Ramos (cell line): ENCODE results near the gene ITFG1.
"Not testable (repeated sequence)": the region's sequence is repeated elsewhere in the genome, so short reads cannot be mapped to it uniquely, and the experiment has no call there.

Source experiments
- in situ Hi-C: fragments of 300-500 bp; cut with MboI; formaldehyde crosslinking; loops from one replicate; pipeline ENCODE4 v1.14.3; 2022; ENCODE audit warnings: low sequenced_read_pairs; ENCODE audit not compliant: unreplicated experiment

ITFG1 gene

DNA sequence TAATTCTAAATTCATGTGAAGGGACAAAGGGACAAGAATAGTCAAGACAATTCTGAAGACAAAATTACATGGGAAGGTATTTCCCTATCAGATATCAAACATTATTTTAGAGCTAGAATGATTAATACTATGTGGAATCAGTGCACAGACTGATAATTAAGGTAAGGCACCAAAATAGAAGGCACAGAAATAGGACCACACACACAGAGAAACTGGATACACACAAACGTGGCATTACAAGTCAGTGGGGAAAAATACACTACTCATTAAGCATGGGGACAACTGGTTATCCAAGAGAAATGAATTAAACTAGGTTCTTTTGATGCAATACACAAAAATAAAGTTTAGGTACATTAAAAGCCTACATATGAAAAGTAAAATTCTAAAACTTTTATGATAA is 184.3 kb downstream of the ITFG1 start:
- in situ Hi-C loops = no loop called here

DNA sequence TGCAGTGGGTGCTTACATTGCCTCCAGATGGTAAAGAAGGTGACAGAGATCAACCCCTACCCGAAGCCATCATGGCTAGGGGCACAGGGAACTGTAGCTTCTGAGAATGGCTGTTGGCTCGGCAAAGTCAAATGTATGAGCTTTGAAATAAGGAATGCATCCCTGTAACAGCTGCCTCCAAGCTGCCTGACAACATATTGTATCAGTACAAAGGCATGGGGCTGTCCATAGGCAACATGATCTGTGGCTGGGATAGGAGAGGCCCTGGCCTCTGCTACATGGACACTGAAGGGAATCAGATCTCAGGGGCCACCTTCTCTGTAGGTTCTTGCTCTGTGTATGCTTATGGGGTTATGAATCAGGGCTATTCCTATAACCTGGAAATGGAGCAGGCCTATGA is 197.9 kb downstream of the ITFG1 start:
- in situ Hi-C loops = no loop called here

DNA sequence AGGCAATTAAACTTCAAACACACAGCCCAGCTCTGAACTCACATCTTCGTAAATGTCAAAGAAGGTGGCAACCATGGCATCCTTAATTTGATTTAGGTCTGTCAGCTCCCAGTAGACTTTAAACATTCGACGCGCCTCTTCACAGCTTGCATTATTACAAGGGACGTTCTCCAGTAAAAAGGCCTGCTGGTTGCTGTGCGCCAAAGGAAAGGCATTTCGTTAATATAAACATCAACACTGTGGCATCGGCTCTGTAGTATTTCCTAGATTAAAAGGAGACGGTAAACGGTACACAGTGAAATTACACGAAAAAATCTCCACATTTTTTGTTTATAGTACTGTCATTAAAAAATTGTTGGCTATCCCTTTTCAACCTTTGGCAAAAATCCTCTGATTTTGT is 200.4 kb downstream of the ITFG1 start:
- in situ Hi-C loops = no loop called here

DNA sequence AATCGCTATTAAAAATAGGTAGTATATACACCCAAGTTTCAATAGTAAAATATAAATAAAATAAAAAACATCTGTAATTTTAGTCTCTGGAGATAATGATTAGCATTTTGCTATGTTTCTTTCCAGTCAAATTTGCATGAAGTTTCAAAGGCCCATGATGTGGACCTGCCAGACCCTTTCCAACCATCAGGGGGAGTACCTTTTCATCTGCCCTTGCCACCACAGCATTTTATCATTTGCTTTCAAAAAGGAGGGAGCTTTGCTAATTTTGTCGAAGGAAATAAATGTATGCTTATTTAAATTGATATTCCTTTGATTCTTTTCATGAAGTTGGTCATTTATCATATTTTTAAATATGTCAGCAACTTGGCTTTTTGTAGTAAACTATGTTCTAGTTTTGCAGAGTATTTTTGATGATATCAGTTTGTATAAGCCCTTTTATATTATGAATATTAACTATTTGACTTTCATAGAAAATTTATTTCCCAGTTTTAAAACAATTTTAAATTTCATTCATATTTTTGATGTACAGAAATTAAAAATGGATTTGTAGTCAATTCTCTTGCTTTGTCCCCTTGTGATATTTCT is 201.9 kb downstream of the ITFG1 start:
- in situ Hi-C loops = no loop called here

DNA sequence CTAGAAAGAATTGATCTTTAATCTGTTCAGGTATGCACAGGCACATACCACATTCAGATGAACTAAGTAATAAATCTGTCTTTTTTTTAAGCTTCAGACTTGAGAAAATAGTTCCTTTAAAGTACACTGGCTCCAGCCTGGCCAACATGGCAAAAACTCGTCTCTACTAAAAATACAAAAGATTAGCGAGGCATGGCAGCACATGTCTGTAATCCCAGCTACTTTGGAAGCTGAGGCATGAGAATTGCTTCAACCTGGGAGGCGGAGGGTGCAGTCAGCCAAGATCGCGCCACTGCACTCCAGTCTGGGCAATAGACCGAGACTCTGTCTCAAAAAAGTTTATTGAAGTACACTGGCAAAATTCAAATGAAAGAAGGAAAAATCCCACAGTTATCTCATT is 206.1 kb downstream of the ITFG1 start:
- in situ Hi-C loops = no loop called here

DNA sequence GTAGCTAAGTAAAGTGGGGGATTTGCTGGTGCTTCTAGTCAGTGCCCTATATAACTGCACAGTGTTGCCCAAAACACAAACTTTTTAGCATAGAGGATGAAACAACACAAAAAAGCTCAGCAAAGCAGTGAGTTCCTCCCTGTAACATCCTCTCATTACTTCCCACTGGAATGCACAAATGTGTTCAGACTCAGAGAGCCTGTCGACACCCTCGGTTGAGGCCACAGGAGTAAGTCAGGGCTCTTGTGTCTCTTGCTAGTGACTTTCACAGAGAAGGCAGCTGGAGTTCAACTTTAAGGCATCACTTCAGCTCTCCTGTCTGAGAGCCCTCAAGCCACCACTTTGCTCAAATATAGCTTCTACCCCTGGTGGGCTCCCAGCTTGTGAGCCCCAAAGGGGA is 209.9 kb downstream of the ITFG1 start:
- in situ Hi-C loops = no loop called here

DNA sequence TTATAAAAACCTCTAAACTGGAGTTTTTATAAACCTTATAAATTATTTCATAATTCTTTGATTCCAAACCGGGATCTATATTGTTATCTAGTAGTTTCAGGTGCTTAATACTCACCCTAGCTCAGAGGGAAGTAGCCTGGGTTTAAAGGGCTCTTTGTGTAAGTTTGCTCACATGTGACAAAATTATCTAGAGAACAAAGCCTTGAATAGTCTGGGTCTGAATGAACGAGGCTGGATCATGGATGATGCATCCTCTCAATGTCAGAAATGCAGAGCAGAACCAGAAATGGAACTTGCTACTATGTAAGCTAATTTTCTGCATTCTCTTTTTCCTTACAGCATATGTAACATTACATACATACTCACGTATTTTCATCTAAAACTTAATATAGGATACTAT is 213.2 kb downstream of the ITFG1 start:
- in situ Hi-C loops = no loop called here

DNA sequence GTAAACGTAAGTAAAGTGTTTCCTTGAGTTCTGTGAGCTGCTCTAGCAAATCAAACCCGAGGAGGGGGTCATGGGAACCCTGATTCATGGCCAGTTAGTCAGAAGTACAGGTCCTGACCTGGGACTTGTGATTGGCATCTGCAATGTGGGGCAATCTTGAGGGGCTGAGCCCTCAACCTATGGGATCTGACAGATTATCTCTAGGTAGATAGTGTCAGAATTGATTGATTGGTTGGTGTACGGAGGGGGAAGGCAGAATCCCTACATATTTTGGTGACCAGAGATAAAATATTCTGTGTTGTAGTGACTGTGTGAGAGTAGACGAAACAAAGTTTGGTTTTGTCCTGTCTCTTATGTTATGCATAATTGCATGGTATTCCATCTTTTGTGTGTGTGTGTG is 216.7 kb downstream of the ITFG1 start:
- in situ Hi-C loops = no loop called here

DNA sequence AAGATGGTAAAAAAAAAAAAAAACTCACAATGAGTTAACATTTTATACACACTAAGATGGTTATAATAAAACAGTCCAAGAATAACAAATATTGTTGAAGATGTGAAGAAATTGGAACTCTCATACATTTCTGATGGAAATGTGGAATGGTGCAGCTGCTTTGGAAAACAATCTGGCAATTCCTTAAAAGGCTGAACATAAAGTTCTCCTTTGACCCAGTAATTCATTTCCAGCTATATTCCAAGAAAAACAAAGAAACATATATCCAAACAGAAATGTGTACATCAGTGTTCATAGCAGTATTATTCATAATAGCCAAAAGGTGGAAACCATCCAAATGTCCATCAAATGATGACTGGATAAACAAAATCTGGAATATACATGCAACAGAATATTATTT is 219.8 kb downstream of the ITFG1 start:
- in situ Hi-C loops = no loop called here

DNA sequence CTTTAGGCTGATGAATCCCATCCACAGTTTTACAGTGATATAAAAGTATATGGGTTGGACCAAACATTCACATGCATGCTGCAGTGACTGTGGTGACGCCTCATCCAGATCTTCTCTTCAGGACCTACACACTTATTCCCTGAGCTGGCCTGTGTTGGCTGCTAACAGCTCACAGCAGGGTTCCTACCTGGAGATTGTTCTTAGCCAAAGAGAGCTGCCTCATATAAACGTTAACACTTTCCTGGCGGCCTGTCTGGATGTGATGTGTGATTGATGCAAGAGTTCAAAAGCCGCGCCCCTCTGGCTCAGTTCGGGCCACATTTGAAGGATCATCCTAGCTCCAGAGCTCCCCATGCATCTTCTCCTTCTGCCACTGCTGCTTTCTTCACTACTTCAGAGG is 224.1 kb downstream of the ITFG1 start:
- in situ Hi-C loops = no loop called here

DNA sequence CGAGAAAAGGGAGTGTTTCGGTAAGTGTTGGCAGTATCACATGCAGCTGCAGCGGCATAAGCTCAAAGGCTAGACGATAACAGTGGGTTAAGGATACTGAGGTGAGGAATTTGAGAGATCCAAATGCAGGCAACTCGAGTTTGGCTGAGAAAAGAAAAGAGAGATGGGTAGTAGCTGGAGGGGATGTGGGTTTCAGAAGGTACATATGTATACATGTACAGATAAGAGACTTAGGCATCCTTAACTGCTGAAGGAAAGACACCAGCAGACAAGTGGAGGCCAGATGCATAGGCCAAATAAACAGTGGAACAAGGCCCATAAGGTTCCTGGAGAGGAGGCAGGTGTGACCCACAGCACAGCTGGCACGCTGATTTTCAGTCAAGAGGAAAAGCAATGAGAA is 230.6 kb downstream of the ITFG1 start:
- in situ Hi-C loops = no loop called here

DNA sequence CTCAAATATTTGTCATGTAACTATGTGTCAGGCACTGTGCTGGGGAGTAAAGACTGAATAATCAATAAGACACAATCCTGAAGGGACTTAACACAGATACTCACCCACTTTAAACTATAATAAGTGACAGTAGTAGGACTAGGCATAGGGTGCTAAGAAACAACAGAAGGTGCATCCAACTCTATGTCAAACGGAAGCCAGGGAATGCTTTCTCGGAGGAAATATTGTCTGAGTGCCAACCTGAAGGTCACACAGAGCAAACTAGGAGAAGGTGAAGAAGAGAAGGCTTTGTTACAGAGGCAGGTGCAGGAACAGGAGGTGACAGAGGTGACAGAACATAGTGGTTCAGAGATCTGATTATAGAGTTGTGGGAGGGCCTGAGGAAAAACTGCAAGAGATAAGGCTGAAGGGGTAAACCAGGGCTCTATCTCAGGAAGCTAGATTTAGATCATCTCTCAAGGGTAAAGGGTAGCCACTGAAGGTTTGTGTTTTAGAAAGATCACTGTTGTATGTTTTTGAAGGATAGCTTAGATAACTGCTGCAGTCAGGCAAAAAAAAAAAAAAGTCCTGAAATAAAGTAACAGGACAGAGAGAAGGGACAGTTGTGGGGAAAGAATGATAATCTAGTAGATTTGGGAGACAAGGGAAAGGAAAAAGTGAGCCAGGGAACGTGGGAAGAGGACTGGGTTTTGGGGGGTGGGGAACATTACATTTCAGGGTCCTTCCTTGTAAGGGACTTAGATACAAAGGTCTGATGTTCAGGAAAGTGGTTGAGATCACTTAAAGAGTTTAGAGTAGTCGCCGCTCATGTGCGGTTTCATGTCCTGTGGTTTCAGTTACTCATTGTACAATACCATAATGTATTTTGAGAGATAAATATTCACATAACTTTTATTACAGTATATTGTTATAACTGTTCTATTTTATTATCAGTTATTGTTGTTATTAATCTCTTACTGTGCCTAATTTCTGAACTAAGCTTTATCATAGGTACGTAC is 231.5 kb downstream of the ITFG1 start:
- in situ Hi-C loops = no loop called here

DNA sequence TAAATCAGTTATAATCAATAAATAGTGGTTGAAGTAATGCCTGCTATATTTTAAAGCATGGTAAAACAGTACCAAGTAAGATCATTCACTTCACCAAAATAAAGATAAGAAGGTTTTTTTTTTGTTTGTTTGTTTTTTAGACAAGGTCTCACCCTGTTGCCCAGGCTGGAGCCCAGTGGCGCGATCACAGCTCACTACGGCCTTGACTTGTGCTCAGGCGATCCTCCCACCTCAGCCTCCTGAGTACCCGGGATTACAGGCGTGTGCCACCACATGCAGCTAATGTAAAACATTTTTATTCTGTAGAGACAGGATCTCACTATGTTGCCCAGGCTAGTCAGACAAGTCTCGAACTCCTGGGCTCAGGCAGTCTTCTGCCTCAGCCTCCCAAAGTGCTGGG is 232.6 kb downstream of the ITFG1 start:
- in situ Hi-C loops = no loop called here

DNA sequence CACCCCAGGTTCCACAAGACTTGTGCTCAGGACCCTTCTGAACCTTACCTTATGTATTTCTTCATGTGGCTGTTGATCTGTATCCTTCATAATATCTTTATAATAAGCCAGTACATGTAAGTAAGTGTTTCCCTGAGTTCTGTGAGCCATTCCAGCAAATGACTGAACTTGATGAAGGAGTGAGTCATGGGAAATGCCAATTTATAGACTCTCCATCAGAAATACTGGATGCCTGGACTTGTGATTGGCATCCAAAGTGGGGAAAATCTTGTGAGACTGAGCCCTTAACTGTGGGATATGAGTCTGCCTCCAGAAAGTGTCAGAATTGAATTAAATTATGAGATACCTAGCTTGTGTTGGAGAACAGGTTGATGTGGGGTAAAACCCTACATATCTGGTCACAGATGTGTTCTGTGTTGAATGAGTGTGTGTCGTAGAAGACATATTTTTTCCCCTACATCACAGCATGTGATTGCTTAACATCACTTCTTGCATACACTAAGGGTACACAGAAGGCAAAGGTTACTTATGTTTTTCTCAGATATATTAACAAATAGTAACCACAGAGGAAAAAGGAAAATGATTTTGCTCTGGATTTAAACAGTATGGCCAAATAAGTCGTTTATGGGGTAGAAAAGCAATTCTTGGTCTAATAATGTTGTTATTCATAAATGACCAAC is 247.0 kb downstream of the ITFG1 start:
- in situ Hi-C loops = no loop called here

DNA sequence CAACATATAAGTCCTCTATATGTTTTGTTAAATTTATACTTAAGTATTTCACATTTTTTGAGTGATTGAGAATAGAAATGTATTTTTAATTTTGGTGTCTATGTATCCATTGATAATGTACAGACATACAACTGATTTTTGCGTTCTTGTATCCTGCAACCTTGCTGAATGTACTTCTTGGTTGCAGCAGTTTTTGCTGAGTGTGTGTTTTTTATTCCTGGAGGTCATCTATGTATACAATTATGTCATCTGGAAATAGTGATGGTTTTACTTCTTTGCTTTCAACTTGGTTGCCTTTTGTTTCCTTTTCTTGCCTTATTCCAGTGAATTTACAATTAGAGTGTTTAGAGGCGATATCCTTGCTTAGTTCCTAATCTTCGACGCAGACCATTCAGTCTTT is 249.6 kb downstream of the ITFG1 start:
- in situ Hi-C loops = no loop called here

DNA sequence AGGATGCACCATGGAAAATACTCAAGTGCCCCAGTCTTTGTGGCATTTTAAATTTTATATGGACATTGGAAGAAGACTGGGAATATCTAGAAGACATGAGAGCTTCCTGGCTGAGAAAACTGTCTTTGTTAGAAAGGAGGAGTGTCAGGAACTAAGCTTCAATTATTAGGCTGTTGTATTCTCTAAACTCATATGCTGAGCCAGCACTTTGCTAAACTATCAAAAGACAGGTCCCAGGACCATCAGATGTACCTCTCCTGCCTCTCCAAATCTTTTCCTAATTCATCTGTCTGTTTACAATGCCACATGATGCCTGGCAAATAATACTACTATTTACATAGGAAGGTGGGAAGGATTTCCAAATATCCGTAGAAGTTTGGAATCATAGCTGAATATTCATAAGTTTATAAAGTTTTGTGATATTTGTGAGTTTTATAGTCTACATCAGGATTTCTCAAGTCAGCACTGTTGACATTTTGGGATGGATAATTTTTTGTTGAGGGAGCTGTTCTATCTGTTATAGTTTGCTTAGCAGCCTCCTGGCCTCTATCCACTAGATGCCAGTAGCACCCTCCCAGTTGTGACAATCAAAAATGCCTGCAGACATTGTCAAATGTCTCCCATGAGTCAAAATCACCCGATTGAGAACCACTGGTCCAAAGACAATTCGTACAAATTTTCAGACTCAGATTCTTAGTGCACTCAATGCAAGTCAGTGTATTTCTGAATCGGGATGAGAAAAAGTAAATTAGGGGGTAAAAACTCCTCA is 255.9 kb downstream of the ITFG1 start:
- in situ Hi-C loops = no loop called here

DNA sequence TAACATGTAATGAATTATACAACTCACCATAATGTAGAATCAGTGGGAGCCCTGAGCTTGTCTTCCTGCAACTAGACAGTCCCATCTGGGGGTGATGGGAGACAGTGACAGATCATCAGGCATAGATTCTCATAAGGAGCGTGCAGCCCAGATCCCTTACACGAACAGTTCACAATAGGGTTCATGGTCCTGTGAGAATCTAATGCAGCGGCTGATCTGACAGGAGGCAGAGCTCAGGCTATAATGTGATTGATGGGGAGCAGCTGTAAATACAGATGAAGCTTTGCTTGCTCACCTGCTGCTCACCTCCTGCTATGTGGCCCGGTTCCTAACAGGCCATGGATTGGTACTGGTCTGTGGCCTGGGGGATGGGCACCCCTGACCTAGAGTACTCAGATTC is 257.4 kb downstream of the ITFG1 start:
- in situ Hi-C loops = not testable (repeated sequence)

DNA sequence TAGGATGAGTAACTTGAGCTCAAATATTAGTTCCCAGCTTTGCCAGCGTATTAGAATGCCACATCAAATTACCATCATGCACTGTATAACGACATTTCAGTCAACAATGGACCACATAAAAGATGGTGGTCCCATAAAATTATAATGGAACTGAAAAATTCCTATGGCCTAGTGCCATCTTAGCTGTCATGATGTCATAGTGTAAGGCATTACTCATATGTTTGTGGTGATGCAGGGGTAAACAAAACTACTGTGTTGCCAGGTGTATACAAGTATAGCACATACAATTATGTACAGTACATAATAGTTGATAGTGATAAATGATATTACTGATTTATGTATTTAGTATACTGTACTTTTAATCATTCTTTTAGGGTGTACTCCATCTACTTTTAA is 262.7 kb downstream of the ITFG1 start:
- in situ Hi-C loops = no loop called here

DNA sequence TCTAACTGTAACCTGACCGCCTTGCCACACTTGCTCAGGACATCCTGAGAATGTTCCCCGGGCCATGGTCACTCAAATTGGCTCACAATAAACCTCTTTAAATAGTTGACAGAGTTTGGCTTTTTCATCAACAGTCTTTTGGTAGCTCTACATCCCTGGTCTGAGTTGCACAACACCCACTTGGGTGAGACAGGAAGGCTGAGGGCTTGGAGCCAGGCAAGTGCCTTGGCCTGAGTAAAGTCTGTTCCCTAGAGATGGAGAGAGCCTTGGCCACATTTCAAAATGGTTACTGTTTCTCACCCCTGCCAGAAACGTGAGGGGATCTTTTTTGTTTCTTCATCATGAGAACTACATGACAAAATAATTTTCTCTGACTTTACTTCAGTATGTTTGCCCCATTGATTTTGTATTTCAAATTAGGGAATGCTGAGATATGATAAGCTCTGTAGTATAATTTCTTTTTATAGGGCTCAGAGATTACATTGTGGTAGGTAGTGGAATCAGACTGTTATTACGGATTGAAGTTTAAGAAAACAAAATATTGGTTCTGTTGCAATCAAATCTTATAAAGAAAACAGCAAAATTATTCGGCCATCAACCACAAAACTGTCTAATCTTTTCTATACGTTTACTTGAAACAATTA is 263.2 kb downstream of the ITFG1 start:
- in situ Hi-C loops = no loop called here

DNA sequence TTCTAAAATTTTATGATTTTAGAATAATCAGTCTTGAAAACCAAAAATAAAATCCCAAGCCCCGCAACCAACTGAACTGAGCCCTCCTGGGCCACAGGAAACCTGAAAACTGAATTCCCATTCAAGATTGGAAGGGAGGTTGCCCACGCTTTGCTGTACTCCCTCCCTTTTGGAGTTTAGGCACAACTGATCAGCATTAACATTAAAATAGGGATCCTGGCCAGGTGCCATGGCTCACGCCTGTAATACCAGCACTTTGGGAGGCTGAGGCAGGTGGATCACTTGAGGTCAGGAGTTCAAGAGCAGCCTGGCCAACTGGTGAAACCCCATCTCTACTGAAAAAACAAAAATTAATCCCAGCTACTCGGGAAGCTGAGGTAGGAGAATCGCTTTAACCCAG is 264.4 kb downstream of the ITFG1 start:
- in situ Hi-C loops = no loop called here
